Tibial nerve (tissue), 4 donors: ENCODE results near the gene SCAMP2. TPM values are rescaled to one million over a fixed set of nuclear protein-coding genes. Genes with fewer than 3 reads are reported as not detected.
"Not testable (repeated sequence)": the region's sequence is repeated elsewhere in the genome, so short reads cannot be mapped to it uniquely, and the experiment has no call there.

Source experiments
- DNase-seq, 2 donors: peaks; one replicate each; pipeline ENCODE4 v3.0.0-alpha.2; 2019; ENCODE audit warnings: low spot score in 2 of 2
- H3K27ac ChIP-seq, 4 donors: fragments of 200-600 bp; sonication (generic) in 3 of 4; one replicate each; pipeline ENCODE4 v1.5.1; 2017 to 2019; ENCODE audit warnings: mild to moderate bottlenecking in 1 of 4
- H3K27me3 ChIP-seq, 2 donors: fragments of 200-600 bp; sonication (generic) in 1 of 2; one replicate each; pipeline versions ENCODE4 v1.5.1 to v1.6.0; 2017 to 2019
- H3K36me3 ChIP-seq, 3 donors: fragments of 200-600 bp; sonication (generic); one replicate each; pipeline ENCODE4 v1.5.1; 2018 to 2019
- H3K4me1 ChIP-seq, 4 donors: fragments of 200-600 bp; sonication (generic) in 3 of 4; one replicate each; pipeline ENCODE4 v1.5.1; 2017 to 2019
- H3K4me3 ChIP-seq, 4 donors: fragments of 200-600 bp; sonication (generic) in 3 of 4; one replicate each; pipeline ENCODE4 v1.5.1; 2017 to 2019; ENCODE audit warnings: mild to moderate bottlenecking in 1 of 4, moderate library complexity in 1 of 4
- H3K9me3 ChIP-seq, 4 donors: fragments of 200-600 bp; sonication (generic) in 3 of 4; one replicate each; pipeline ENCODE4 v1.5.1; 2017 to 2019
- CTCF ChIP-seq, 5 experiments: fragments of 200-600 bp in 3 of 5; fragments of 450-650 bp in 2 of 5; sonication (generic) in 3 of 5; IDR thresholded peaks; one replicate each; pipeline ENCODE4 v1.5.1; 2016 to 2019; ENCODE audit warnings: antibody characterized with exemption in 5 of 5, mild to moderate bottlenecking in 3 of 5, moderate library complexity in 2 of 5
- EP300 ChIP-seq, 2 donors: sonication (generic); formaldehyde crosslinking; IDR thresholded peaks; one replicate each; pipeline ENCODE4 v1.6.1; 2017; ENCODE audit warnings: antibody characterized with exemption in 2 of 2, mild to moderate bottlenecking in 1 of 2
- POLR2A ChIP-seq, 2 donors: fragments of 450-650 bp; IDR thresholded peaks; one replicate each; pipeline ENCODE4 v1.6.1; 2017; ENCODE audit warnings: antibody characterized with exemption in 2 of 2, mild to moderate bottlenecking in 2 of 2, moderate library complexity in 2 of 2
- WGBS, 2 donors: methylation state at CpG; one replicate each; pipeline ENCODE4 v1.1.5; 2018; 5-methylcytosine and 5-hydroxymethylcytosine counted together
- total RNA-seq, 4 donors: library from RNA; depleted of rRNA; stranded (reverse); fragments of >200 nt; gene quantifications; one replicate each; pipeline ENCODE4 v1.1.0, GENCODE V29; 2016

The SCAMP2 gene
- total RNA-seq, 4 donors from 2014 or later, result 47.6 to 72.0 (median 65.7) TPM

- TF ChIP-seq CTCF (IDR thresholded peaks at IDR 0.05), result no peak
- TF ChIP-seq POLR2A (IDR thresholded peaks at IDR 0.05), result no peak
- no peak for TF ChIP-seq EP300 (IDR thresholded peaks at IDR 0.05)
- no peak overlapping the region for H3K4me3 ChIP-seq
- no peaks in the 10 kb centered on the region for H3K9me3 ChIP-seq
- H3K4me1 ChIP-seq, result peaks cover 0 to 6% (median under 1%) of the 10 kb centered on the region in 4 donors
- peaks cover 0 to 96% (median 3%) of the 10 kb centered on the region in 3 donors for H3K36me3 ChIP-seq
- DNase-seq, result no peak
- H3K27ac ChIP-seq, result no peak overlapping the region
- WGBS, 2 donors, result 86% methylated on average over 3 of the region's 3 CpGs
- no peaks in the 10 kb centered on the region for H3K27me3 ChIP-seq
Measured at GRCh38 chr15:74896316-74896715, 23.2 kb upstream of the SCAMP2 start.

- Histone ChIP-seq H3K9me3 (no peaks in the 10 kb centered on the region), H3K4me3 (no peak overlapping the region), H3K27me3 (no peaks in the 10 kb centered on the region), H3K4me1 (peaks cover 0 to 7% (median 2%) of the 10 kb centered on the region in 4 donors), H3K36me3 (peaks cover 0 to 92% (median 3%) of the 10 kb centered on the region in 3 donors), H3K27ac (no peak overlapping the region)
- 88 to 98% methylated on average over 3 to 6 of the region's 6 CpGs for WGBS, 2 donors
- no peak for TF ChIP-seq POLR2A (IDR thresholded peaks at IDR 0.05)
- no peak for TF ChIP-seq CTCF (IDR thresholded peaks at IDR 0.05)
- no peak for TF ChIP-seq EP300 (IDR thresholded peaks at IDR 0.05)
- DNase-seq, result no peak
Measured at GRCh38 chr15:74895830-74896229, 22.7 kb upstream of the SCAMP2 start.

- not testable (repeated sequence) for H3K27me3 ChIP-seq, DNase-seq, H3K9me3 ChIP-seq, H3K27ac ChIP-seq, H3K4me3 ChIP-seq
- Histone ChIP-seq H3K36me3 (peaks cover 0 to 77% (median 3%) of the 10 kb centered on the region in 3 donors), H3K4me1 (peaks cover 3 to 16% (median 7%) of the 10 kb centered on the region in 4 donors)
- 93 to 96% methylated on average over 7 of the region's 7 CpGs for WGBS, 2 donors
Measured at GRCh38 chr15:74894383-74894782, 21.2 kb upstream of the SCAMP2 start.

- H3K27ac ChIP-seq, result no peak overlapping the region
- H3K4me3 ChIP-seq, result no peak overlapping the region
- H3K9me3 ChIP-seq, result no peaks in the 10 kb centered on the region
- no peak for DNase-seq
- WGBS, 2 donors, result 75 to 91% methylated on average over 2 to 3 of the region's 3 CpGs
- peaks cover 5 to 24% (median 13%) of the 10 kb centered on the region in 4 donors for H3K4me1 ChIP-seq
- H3K27me3 ChIP-seq, result no peaks in the 10 kb centered on the region
- H3K36me3 ChIP-seq, result peaks cover 0 to 70% (median 3%) of the 10 kb centered on the region in 3 donors
- TF ChIP-seq POLR2A (IDR thresholded peaks at IDR 0.05) (no peak), EP300 (IDR thresholded peaks at IDR 0.05) (no peak), CTCF (IDR thresholded peaks at IDR 0.05) (no peak)
Measured at GRCh38 chr15:74893627-74894026, 20.5 kb upstream of the SCAMP2 start.

- no peak for DNase-seq
- WGBS, 2 donors, result 65 to 100% methylated on average over 2 of the region's 2 CpGs
- no peaks in the 10 kb centered on the region for H3K27me3 ChIP-seq
- peaks cover 0 to 63% (median 3%) of the 10 kb centered on the region in 3 donors for H3K36me3 ChIP-seq
- no peak overlapping the region for H3K4me3 ChIP-seq
- TF ChIP-seq POLR2A (IDR thresholded peaks at IDR 0.05), result no peak
- TF ChIP-seq EP300 (IDR thresholded peaks at IDR 0.05), result no peak
- no peak for TF ChIP-seq CTCF (IDR thresholded peaks at IDR 0.05)
- no peaks in the 10 kb centered on the region for H3K9me3 ChIP-seq
- H3K27ac ChIP-seq, result no peak overlapping the region
- peaks cover 5 to 26% (median 13%) of the 10 kb centered on the region in 4 donors for H3K4me1 ChIP-seq
Measured at GRCh38 chr15:74892931-74893330, 19.8 kb upstream of the SCAMP2 start.

- Histone ChIP-seq H3K4me3 (no peak overlapping the region), H3K9me3 (no peaks in the 10 kb centered on the region), H3K27ac (no peak overlapping the region), H3K27me3 (no peaks in the 10 kb centered on the region), H3K4me1 (peaks cover 5 to 26% (median 13%) of the 10 kb centered on the region in 4 donors), H3K36me3 (peaks cover 0 to 58% (median 3%) of the 10 kb centered on the region in 3 donors)
- no peak for TF ChIP-seq POLR2A (IDR thresholded peaks at IDR 0.05)
- no peak for TF ChIP-seq CTCF (IDR thresholded peaks at IDR 0.05)
- no peak for TF ChIP-seq EP300 (IDR thresholded peaks at IDR 0.05)
- WGBS, 2 donors, result 90 to 92% methylated on average over 3 of the region's 3 CpGs
- DNase-seq, result no peak
Measured at GRCh38 chr15:74892313-74892712, 19.1 kb upstream of the SCAMP2 start.
